Left kidney (tissue), 2 donors: Measurements from ENCODE around the gene TMEM43. TPM values are rescaled to one million over a fixed set of nuclear protein-coding genes. Genes with fewer than 3 reads are reported as not detected.
A peak's percentile ranks its signal among the peaks of the same experiment; 100 is the strongest.

Experiments
- DNase-seq: peaks from one replicate; pipeline ENCODE4 v3.0.0-alpha.2; 2013
- polyA plus RNA-seq: library from polyadenylated mRNA; unstranded; fragments of 120-200 nt; gene quantifications from one replicate; pipeline ENCODE4 v1.2.1, GENCODE V29; 2013; ENCODE audit not compliant: insufficient read length

TMEM43 gene
- polyA plus RNA-seq, 1 donor = 53.5 TPM

- DNase-seq = no peak
Measured at GRCh38 chr3:14175383-14176037, 50.7 kb downstream of the TMEM43 start.

GRCh38 chr3:14177580-14178246 is 52.9 kb downstream of the TMEM43 start:
- DNase-seq = peak; percentile 31

GRCh38 chr3:14178247-14179113 is 53.6 kb downstream of the TMEM43 start, which contains the start of the genes LSM3 and XPC:
Gene LSM3 (plus strand): TSS chr3:14178817. CDS start chr3:14178861, 44 bp downstream.
Gene XPC (minus strand): TSS chr3:14178601. CDS start chr3:14178568, 33 bp downstream.
- DNase-seq = peak; percentile 98

GRCh38 chr3:14179114-14179465 is 54.2 kb downstream of the TMEM43 start:
- DNase-seq = no peak

GRCh38 chr3:14179795-14180194 is 54.9 kb downstream of the TMEM43 start:
- no peak for DNase-seq

GRCh38 chr3:14181253-14181652 is 56.4 kb downstream of the TMEM43 start:
- DNase-seq = no peak

- DNase-seq = no peak
Measured at GRCh38 chr3:14183015-14183577, 58.2 kb downstream of the TMEM43 start.

- no peak for DNase-seq
Measured at GRCh38 chr3:14186854-14187458, 62.1 kb downstream of the TMEM43 start.

- DNase-seq = no peak
Measured at GRCh38 chr3:14188041-14188754, 63.3 kb downstream of the TMEM43 start.

Other genes starting within 250 kb of the TMEM43 start
- 0.03 TPM for gene WNT7A, start 245.0 kb upstream of the TMEM43 start, polyA plus RNA-seq
- 16.7 TPM for gene CHCHD4, start 182 bp upstream of the TMEM43 start, polyA plus RNA-seq
- 57.9 TPM for gene XPC, start 53.5 kb downstream of the TMEM43 start, polyA plus RNA-seq
- gene LSM3, start 53.8 kb downstream of the TMEM43 start, polyA plus RNA-seq = 16.4 TPM